D721Med (cell line): Measurements from ENCODE around the gene INPP5A.

ENCODE experiments used
- DNase-seq: peaks from one replicate; pipeline ENCODE4 v3.0.0; 2011; ENCODE audit warnings: low spot score; ENCODE audit not compliant: insufficient read length
- FAIRE-seq: peaks from 2 replicates; lab custom pipeline; 2011; peaks lifted over from hg19 to GRCh38; lab: Jason Lieb, UNC
- CTCF ChIP-seq: IDR thresholded peaks from 2 replicates; pipeline ENCODE4 v1.5.1; 2012; ENCODE audit warnings: mild to moderate bottlenecking, control low read depth; ENCODE audit not compliant: insufficient read depth; ENCODE audit errors: missing control alignments

Gene INPP5A

GRCh38 chr10:132714986-132715775 is 177.6 kb downstream of the INPP5A start:
- FAIRE-seq: no peak
- no peak for TF ChIP-seq CTCF
- DNase-seq: no peak

GRCh38 chr10:132715776-132716680 is 178.4 kb downstream of the INPP5A start:
- DNase-seq: no peak
- FAIRE-seq: no peak
- TF ChIP-seq CTCF: no peak

- no peak for TF ChIP-seq CTCF
- FAIRE-seq: no peak
Measured at GRCh38 chr10:132716691-132717490, 179.3 kb downstream of the INPP5A start.

GRCh38 chr10:132721725-132722124 is 184.1 kb downstream of the INPP5A start:
- TF ChIP-seq CTCF: no peak
- FAIRE-seq (no peak), DNase-seq (no peak)

More at GRCh38 chr10:132716691-132717490, 179.3 kb downstream of the INPP5A start:
- no peak for DNase-seq

- no peak for DNase-seq
Measured at GRCh38 chr10:132722394-132723329, 185.1 kb downstream of the INPP5A start.

More at GRCh38 chr10:132722394-132723329, 185.1 kb downstream of the INPP5A start:
- no peak for TF ChIP-seq CTCF
- FAIRE-seq: no peak
